ENCODE data around the gene ACSS1. TPM values are rescaled to one million over a fixed set of nuclear protein-coding genes. Genes with fewer than 3 reads are reported as not detected.
A peak's percentile ranks its signal among the peaks of the same experiment; 100 is the strongest.

The ACSS1 gene
- total RNA-seq, 1 donor from 2014 or later: 164 TPM

DNA sequence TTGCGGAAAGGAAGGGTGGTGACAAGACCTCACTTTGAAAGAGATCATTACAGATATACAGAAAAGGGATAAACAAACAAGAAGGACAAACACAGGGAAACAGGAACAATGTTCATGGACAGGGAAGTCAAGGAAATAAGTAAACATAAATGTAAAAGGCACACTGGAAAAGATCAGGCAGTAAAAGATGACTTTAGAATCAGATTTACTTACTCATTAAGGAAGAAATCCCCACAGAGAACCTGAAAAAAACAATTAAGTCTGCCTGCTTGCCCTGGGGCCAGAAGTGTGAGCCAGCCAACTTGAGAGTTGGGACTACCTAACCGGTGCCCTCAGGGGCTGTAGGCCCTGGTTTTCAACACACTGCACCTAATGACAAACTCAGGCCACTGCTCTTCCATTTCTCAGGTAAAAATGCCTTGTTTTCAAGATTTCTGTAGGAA, 67.1 kb downstream of the ACSS1 start:
- intact Hi-C loops (cut with micrococcal nuclease): loop anchor here (10.0 kb wide), 1 partner anchor 204 kb away; the partner anchor contains the start of gene ENTPD6
- DNase-seq (no peak), ATAC-seq (no peak)

DNA sequence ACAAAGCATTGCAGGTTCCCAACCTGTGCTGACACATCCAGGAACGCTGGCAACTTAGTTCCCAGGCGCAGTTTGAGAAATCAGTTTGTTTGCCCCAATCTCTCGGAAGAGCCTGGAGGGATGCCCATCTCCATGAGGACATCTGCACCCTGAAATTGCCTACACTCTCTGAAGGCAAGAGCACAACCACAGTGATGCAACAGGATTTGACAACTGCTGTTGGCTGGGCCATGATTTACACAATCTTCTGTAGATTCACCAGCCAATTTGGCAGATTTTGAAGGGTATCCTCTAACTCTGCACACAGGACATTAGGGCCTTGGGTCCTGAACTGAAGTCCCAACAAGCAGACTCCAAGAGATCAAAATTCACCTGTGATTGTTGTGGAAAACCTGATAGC, 68.8 kb downstream of the ACSS1 start:
- ATAC-seq (no peak), DNase-seq (no peak)
- intact Hi-C loops (cut with micrococcal nuclease): no loop called here

DNA sequence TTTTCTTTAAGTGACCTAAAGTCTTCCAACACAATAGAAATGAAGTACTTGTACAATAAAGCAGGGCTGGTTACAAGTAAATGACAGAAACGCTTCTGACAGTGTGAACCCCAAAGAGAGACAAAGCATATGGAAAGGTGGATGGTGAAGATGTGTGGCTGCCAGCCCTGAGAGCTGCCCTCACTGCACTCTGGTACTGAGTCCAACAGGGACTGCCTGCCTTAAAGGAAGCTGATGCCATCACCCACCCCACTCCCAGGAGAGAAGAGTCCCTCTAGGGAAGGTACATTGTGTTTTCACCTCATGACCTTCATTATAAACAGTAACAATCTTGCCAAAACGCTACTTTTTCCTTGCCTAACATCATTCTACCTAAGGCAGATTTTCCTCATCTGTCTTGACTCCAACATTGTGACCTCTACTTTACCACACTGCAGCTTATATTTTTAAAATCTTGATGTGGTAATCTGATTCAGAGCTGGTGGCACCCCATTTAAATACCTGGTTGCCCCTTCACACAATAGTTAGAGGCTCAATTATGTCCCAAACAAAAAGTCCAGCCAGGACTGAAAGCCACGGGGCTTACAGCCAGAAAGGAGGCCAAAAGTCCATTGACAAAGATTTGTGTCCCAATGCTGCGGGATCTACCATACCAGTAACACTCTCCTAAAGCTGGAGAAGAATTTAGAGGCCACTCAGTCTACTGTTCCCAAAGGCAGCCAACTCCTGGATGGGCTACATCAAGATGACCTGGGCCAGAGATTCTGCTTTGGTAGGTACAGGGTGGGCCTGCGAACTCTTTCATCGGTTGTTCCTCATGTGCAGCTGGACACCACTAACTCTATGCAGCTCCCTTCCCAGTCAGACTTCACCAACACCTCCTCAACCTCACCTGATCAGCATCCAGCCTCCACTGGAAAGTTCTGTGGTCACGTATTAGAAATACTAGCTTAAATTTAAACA, 69.8 kb downstream of the ACSS1 start:
- ATAC-seq: no peak
- intact Hi-C loops (cut with micrococcal nuclease): no loop called here
- no peak for DNase-seq

- intact Hi-C loops (cut with micrococcal nuclease): no loop called here
- ATAC-seq (no peak), DNase-seq (no peak)
Observed at GRCh38 chr20:24987244-24987643, 70.7 kb downstream of the ACSS1 start.

DNA sequence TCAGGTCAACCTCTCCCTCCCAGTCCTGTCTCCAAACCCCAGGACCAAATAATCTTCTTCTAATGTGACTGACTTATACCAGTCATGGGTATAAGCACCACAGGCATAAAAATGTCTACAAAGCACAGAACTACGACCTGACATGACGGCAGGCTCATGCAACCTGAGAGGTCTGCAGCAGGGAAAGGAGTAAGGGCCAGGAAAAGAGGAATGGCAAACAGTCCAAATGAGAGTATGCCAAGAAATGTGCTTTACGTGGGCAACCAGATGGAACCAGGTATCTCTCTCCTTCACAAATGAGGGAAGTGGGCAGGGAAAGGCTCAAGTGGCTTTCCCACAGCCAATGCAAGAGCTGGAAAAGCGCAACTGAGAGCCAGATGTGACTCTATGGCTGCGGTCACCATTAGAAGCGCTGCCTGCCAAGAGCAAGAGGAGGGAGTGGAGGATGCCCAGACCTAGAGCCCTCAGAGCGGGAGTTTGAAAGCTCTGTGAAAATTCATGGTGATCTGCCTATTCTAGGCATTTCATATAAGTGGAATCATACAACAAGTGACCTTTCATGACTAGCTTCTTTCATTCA, 71.4 kb downstream of the ACSS1 start:
- DNase-seq: no peak
- intact Hi-C loops (cut with micrococcal nuclease): no loop called here
- ATAC-seq: no peak

- intact Hi-C loops (cut with micrococcal nuclease): no loop called here
- DNase-seq (no peak), ATAC-seq (peak; percentile 44)
Observed at GRCh38 chr20:24985802-24986201, 72.1 kb downstream of the ACSS1 start.

DNA sequence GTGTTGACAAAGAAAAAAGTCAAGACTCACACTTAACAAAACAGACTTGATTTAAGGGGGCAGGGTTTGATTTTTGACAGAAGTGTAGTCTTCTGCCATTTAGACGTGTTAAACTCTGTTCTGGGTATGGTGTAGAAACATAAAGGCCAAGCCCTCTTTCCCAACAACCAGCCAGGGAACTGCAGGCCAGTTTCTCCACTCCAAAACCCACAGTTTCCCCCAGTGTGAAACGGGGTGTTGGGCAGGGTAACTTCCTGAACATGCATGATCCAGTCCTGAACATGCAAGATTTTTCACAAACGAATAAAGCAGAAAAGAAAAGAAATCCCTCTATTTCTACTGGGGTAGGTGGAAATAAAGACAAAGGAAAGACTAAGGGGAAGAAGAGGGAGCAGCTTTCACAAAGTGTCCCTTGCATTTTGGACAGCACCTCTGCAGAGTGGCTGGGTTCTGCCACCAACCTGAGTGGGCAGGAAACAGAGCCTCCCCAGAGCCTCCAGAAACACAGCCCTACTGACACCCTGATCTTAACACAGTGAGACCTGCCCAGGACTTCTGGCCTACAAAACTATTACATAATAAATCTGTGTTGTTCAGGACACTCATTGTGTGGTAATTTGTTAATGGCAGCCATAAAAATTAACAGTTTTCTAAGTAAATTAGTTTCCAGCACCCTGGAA, 72.8 kb downstream of the ACSS1 start:
- ATAC-seq: peak; percentile 13
- no peak for DNase-seq
- intact Hi-C loops (cut with micrococcal nuclease): no loop called here

DNA sequence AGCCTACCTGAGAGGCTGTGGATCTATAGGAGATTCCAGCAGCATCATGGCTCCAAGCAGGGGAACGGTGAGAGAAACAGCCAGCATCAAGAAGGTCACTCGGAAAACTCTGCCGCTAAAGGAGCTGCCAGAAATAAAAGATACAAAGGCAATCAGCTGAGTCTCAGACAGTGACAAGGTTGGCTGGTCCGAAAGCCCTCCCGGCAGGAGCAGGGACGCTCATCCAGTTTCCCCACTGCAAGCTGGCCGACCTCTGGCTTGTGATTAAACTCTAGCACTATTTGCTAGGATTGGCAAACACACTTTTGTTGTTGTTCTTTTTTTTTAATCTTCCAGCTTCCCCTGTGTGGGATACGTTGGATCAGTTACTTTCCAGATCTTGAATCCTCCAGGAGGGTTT, 74.0 kb downstream of the ACSS1 start:
- ATAC-seq (peak; percentile 68), DNase-seq (no peak)
- intact Hi-C loops (cut with micrococcal nuclease): no loop called here

GRCh38 chr20:24981790-24982189, 76.1 kb downstream of the ACSS1 start:
- peak; percentile 64 for DNase-seq
- peak; percentile 37 for ATAC-seq
- intact Hi-C loops (cut with micrococcal nuclease): no loop called here

GRCh38 chr20:24981282-24981681, 76.7 kb downstream of the ACSS1 start:
- intact Hi-C loops (cut with micrococcal nuclease): no loop called here
- ATAC-seq (no peak), DNase-seq (no peak)

DNA sequence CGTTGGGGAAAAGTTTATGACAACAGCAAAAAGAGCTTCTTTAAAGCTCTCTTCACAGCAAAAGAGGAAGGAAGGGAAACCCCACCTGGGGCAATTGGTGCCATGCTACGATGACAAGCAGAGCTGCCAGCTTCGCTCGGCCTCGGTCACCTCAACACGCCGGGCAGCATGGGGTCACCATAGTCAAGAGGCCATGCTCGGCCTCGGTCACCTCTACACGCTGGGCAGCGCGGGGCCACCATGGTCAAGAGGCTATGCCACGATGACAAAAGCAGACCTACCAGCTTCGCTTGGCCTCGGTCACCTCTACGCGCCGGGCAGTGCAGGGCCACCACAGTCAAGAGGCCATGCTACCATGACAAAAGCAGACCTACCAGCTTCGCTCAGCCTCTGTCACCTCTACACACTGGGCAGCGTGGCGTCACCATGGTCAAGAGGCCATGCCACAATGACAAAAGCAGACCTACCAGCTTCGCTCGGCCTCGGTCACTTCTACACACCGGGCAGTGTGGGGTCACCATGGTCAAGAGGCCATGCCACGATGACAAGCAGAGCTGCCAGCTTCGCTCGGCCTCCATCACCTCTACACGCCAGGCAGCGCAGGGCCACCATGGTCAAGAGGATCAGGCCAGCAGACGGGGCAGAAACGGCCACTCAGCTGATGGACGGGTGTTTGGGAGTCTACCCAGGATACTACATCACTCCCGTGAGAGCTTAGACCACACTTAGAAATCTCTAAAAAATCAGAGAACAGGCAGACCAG, 77.5 kb downstream of the ACSS1 start:
- DNase-seq (no peak), ATAC-seq (no peak)
- intact Hi-C loops (cut with micrococcal nuclease): no loop called here

- DNase-seq (no peak), ATAC-seq (no peak)
- intact Hi-C loops (cut with micrococcal nuclease): no loop called here
Observed at GRCh38 chr20:24979036-24979960, 78.6 kb downstream of the ACSS1 start.

GRCh38 chr20:24978513-24978912, 79.4 kb downstream of the ACSS1 start:
- intact Hi-C loops (cut with micrococcal nuclease): no loop called here
- ATAC-seq: no peak
- DNase-seq: no peak

DNA sequence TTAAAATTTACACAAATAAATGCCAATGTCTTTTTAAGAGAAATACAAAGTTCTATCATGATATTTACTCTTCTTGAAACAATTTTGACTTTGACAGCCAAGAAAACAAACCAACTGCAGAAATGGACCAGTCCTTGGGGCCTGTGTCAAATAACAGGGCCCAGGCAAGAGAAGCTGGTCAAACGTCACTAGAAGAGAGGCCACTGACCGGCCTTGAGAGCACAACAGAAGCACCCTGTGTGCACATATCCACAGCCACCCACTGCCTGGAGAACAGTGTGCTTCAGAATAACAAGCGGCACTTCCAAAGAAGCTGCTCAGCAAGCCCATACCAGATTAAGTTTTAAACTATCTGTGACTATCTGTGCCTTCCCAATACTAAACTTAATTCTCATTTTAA, 80.1 kb downstream of the ACSS1 start:
- ATAC-seq (no peak), DNase-seq (no peak)
- intact Hi-C loops (cut with micrococcal nuclease): no loop called here

DNA sequence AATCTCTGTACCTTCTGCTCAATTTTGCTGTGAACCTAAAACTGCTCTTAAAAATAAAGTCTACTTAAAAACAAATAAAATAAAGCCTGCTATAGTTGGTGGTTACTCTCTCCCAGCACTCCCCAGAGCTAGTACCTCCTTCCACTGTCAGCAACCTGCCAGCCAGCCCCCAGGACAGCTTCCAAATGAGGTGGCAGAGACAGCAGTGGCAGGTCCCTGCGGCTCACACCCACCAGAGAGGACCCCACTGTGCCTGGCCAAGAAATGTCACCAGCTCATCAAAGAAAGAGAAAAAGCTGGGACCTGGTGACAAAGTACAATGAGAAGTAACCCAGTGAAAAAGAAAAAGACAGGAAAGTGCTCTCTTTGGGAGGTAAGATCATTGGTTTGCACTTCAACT, 80.6 kb downstream of the ACSS1 start:
- no peak for DNase-seq
- no peak for ATAC-seq
- intact Hi-C loops (cut with micrococcal nuclease): no loop called here

DNA sequence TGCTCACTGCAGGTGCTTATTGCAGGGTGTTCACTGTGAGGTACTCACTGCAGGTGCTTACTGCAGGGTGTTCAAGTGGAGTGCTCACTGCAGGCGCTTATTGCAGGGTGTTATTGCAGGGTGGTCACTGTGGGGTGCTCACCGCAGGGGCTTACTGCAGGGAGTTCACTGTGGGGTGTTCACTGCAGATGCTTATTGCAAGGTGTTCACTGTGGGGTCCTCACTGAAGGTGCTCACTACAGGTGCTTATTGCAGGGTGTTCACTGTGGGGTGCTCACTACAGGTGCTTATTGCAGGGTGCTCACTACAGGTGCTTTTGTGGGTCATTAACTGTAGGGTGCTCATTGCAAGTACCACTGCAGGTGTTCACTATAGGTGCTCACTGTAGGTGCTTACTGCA, 85.6 kb downstream of the ACSS1 start:
- intact Hi-C loops (cut with micrococcal nuclease): no loop called here
- DNase-seq (no peak), ATAC-seq (no peak)

- ATAC-seq: no peak
Observed at GRCh38 chr20:24971376-24972101, 86.4 kb downstream of the ACSS1 start.

GRCh38 chr20:24970754-24971153, 87.2 kb downstream of the ACSS1 start:
- DNase-seq: no peak
- intact Hi-C loops (cut with micrococcal nuclease): no loop called here
- no peak for ATAC-seq

More at GRCh38 chr20:24971376-24972101, 86.4 kb downstream of the ACSS1 start:
- no peak for DNase-seq
- intact Hi-C loops (cut with micrococcal nuclease): no loop called here
